Endothelial cell of umbilical vein (primary cell): Measurements from ENCODE around the gene MDFI. TPM values are rescaled to one million over a fixed set of nuclear protein-coding genes. Genes with fewer than 3 reads are reported as not detected.

Experiments
- BruUV-seq: library from RNA; stranded (reverse); fragments of 400-500 nt; replicated peaks from 2 replicates; lab custom pipeline; 2021; lab: Mats Ljungman, UMichigan
- CTCF ChIA-PET: fragments of 300-600, 350-600 bp; sonication (Branson Sonifier 250); formaldehyde crosslinking; loops from one replicate; lab custom pipeline; 2021; ENCODE audit warnings: antibody characterized with exemption, inconsistent platforms; lab: Charles Lee
- POLR2A ChIA-PET: fragments of 300-600, 350-600 bp; sonication (Branson Sonifier 250); formaldehyde crosslinking; loops from one replicate; lab custom pipeline; 2021; ENCODE audit warnings: antibody characterized with exemption, inconsistent platforms; lab: Charles Lee
- DNase-seq: peaks from one replicate; pipeline ENCODE4 v3.0.0-alpha.2; 2011; ENCODE audit warnings: low read depth, low spot score
- FAIRE-seq: peaks from 2 replicates; lab custom pipeline; 2011; peaks lifted over from hg19 to GRCh38; lab: Jason Lieb, UNC
- H2AFZ ChIP-seq: 2 replicates; pipeline ENCODE4 v1.6.0; 2012; ENCODE audit warnings: low read depth, low read length, control low read depth, inconsistent platforms
- H3K27ac ChIP-seq: 2 replicates; pipeline ENCODE4 v1.5.1; 2011; ENCODE audit warnings: low read depth, mild to moderate bottlenecking, control low read depth, low read length, moderate library complexity; ENCODE audit not compliant: insufficient read depth
- H3K27me3 ChIP-seq, 2 experiments: 2 replicates each; pipeline versions ENCODE4 v1.6.0 to v1.6.1; 2011; ENCODE audit warnings: low read length in 2 of 2, mixed read lengths in 1 of 2; ENCODE audit not compliant: control insufficient read depth in 2 of 2, insufficient read depth in 2 of 2
- H3K36me3 ChIP-seq, 2 experiments: 2 replicates in 1 of 2; 3 replicates in 1 of 2; pipeline ENCODE4 v1.5.1; 2011; ENCODE audit warnings: low read length in 2 of 2, mild to moderate bottlenecking in 1 of 2, moderate library complexity in 1 of 2; ENCODE audit not compliant: control insufficient read depth in 2 of 2, insufficient read depth in 2 of 2; ENCODE audit errors: extremely low read depth in 1 of 2
- H3K4me1 ChIP-seq: 3 replicates; pipeline ENCODE4 v1.5.1; 2011; ENCODE audit warnings: mild to moderate bottlenecking, low read length; ENCODE audit not compliant: control insufficient read depth, insufficient read depth; ENCODE audit errors: extremely low read depth
- H3K4me2 ChIP-seq: 2 replicates; pipeline ENCODE4 v1.6.1; 2011; ENCODE audit warnings: low read length, control low read depth, mixed read lengths; ENCODE audit not compliant: insufficient read depth
- H3K4me3 ChIP-seq, 3 experiments: fragments of 200-600 bp in 1 of 3; sonication (generic), shearing (Covaris generic) in 1 of 3; replicated peaks in 1 of 3; 2 replicates each; pipeline ENCODE4 v1.5.1; 2011 to 2016; ENCODE audit warnings: control low read depth in 3 of 3, low read length in 3 of 3, mild to moderate bottlenecking in 2 of 3, inconsistent platforms in 1 of 3, low read depth in 1 of 3, moderate library complexity in 1 of 3; ENCODE audit not compliant: insufficient read depth in 1 of 3
- H3K79me2 ChIP-seq: 2 replicates; pipeline ENCODE4 v1.6.0; 2012; ENCODE audit warnings: low read length, inconsistent platforms; ENCODE audit not compliant: control insufficient read depth, insufficient read depth
- H3K9ac ChIP-seq: replicated peaks from 2 replicates; pipeline ENCODE3; 2011; ENCODE audit warnings: low read length, control low read depth; ENCODE audit not compliant: insufficient read depth; ENCODE audit errors: extremely low read depth
- H3K9me1 ChIP-seq: replicated peaks from 3 replicates; pipeline ENCODE4 v1.6.0; 2011; ENCODE audit warnings: mild to moderate bottlenecking, low read length; ENCODE audit not compliant: control insufficient read depth, insufficient read depth; ENCODE audit errors: extremely low read depth
- H3K9me3 ChIP-seq: replicated peaks from 2 replicates; pipeline ENCODE4 v1.5.1; 2012; ENCODE audit warnings: low read length, inconsistent platforms; ENCODE audit not compliant: control insufficient read depth, insufficient read depth
- H4K20me1 ChIP-seq: replicated peaks from 2 replicates; pipeline ENCODE3; 2011; ENCODE audit warnings: mild to moderate bottlenecking, low read length; ENCODE audit not compliant: control insufficient read depth, insufficient read depth; ENCODE audit errors: extremely low read depth
- CTCF ChIP-seq, 2 donors: IDR thresholded peaks; 1 replicate in 1 of 2; 2 replicates in 1 of 2; pipeline ENCODE4 v1.5.1; 2011; ENCODE audit warnings: low read length in 2 of 2, mild to moderate bottlenecking in 2 of 2, moderate library complexity in 2 of 2, control low read depth in 1 of 2, inconsistent platforms in 1 of 2, low read depth in 1 of 2; ENCODE audit not compliant: insufficient read depth in 1 of 2; ENCODE audit errors: extremely low read depth in 1 of 2
- EZH2 ChIP-seq: IDR thresholded peaks from 2 replicates; pipeline ENCODE4 v1.6.1; 2012; ENCODE audit warnings: borderline replicate concordance, low read depth, mild to moderate bottlenecking, moderate library complexity, low read length, inconsistent platforms; ENCODE audit not compliant: severe bottlenecking
- FOS ChIP-seq: IDR thresholded peaks from 2 replicates; pipeline ENCODE4 v1.6.1; 2011; ENCODE audit warnings: mild to moderate bottlenecking, low read length, moderate library complexity, borderline replicate concordance; ENCODE audit not compliant: insufficient read depth
- GATA2 ChIP-seq: IDR thresholded peaks from 2 replicates; pipeline ENCODE4 v1.7.0; 2011; ENCODE audit warnings: low read depth, mild to moderate bottlenecking, moderate library complexity, mixed read lengths, low read length; ENCODE audit not compliant: insufficient read length, insufficient read depth
- JUN ChIP-seq: IDR thresholded peaks from 2 replicates; pipeline ENCODE4 v1.6.1; 2011; ENCODE audit warnings: borderline replicate concordance, low read depth; ENCODE audit not compliant: insufficient read length, insufficient read depth
- MAX ChIP-seq: IDR thresholded peaks from 2 replicates; pipeline ENCODE4 v1.6.1; 2011; ENCODE audit not compliant: insufficient read depth, insufficient read length
- MYC ChIP-seq: IDR thresholded peaks from one replicate; pipeline ENCODE4 v1.6.1; 2011; ENCODE audit warnings: mild to moderate bottlenecking, low read depth, low read length
- POLR2A ChIP-seq: IDR thresholded peaks from 2 replicates; pipeline ENCODE4 v1.6.1; 2012; ENCODE audit warnings: low read depth, mild to moderate bottlenecking, control low read depth, low read length
- POLR2AphosphoS5 ChIP-seq: IDR thresholded peaks from 2 replicates; pipeline ENCODE4 v1.6.1; 2012; ENCODE audit warnings: low read depth, mild to moderate bottlenecking, control low read depth, low read length, moderate library complexity; ENCODE audit not compliant: insufficient read depth
- dilution Hi-C: fragments of 300-500 bp; cut with MboI; formaldehyde crosslinking; loops from one replicate; pipeline ENCODE4 v1.15.0; 2019; ENCODE audit warnings: low sequenced_read_pairs; ENCODE audit not compliant: extremely low pct_ligation_motif_present
- intact Hi-C: fragments of 100-400 bp; cut with micrococcal nuclease; formaldehyde crosslinking; loops from one replicate; pipeline ENCODE4 v1.10.0; 2022
- polyA plus RNA-seq, 4 experiments: library from polyadenylated mRNA; depleted of rRNA in 3 of 4; stranded (reverse) in 3 of 4; unstranded in 1 of 4; fragments of >200 nt; gene quantifications; 2 replicates each; pipeline versions ENCODE4 v1.2.1 to v1.2.3, GENCODE V29; 2011 to 2012; ENCODE audit warnings: missing spikeins in 1 of 4
- total RNA-seq: library from RNA; stranded (reverse); gene quantifications from 2 replicates; pipeline ENCODE4 v1.2.3, GENCODE V29; 2021

MDFI gene
- total and polyA plus RNA-seq, 2 donors (not counting 3 experiments of a cell fraction or from before 2014, with no cell fraction given) = 32.4 to 74.1 TPM

GRCh38 chr6:41641352-41641925 is 3.2 kb downstream of the MDFI start:
- POLR2A ChIA-PET = no interaction called here
- dilution Hi-C loops (no loop called here), intact Hi-C loops (no loop called here)
- Histone ChIP-seq H2AFZ (no peak overlapping the region), H3K79me2 (no peaks in the 10 kb centered on the region), H3K4me1 (peaks cover 19% of the 10 kb centered on the region), H3K9me3 (no peaks in the 10 kb centered on the region), H3K27ac (no peak overlapping the region), H3K27me3 (no peaks in the 10 kb centered on the region), H3K9ac (no peak overlapping the region), H3K4me2 (no peak overlapping the region), H3K4me3 (no peak overlapping the region), H3K9me1 (no peaks in the 10 kb centered on the region), H4K20me1 (no peaks in the 10 kb centered on the region), H3K36me3 (peaks cover 0 to 9% of the 10 kb centered on the region in 2 experiments)
- BruUV-seq = no TSS peak
- no peak for DNase-seq
- no peak for TF ChIP-seq MAX
- TF ChIP-seq GATA2 = no peak
- no peak for TF ChIP-seq EZH2
- TF ChIP-seq FOS = no peak
- TF ChIP-seq POLR2AphosphoS5 = no peak
- TF ChIP-seq POLR2A = no peak
- no peak for TF ChIP-seq CTCF (IDR thresholded peaks at IDR 0.05; ENCODE audit: extremely low read depth in 1 of 2, insufficient read depth in 1 of 2, low read depth in 1 of 2, low read length in 2 of 2)
- no peak for TF ChIP-seq JUN
- TF ChIP-seq MYC = no peak
- no peak for FAIRE-seq
- CTCF ChIA-PET = interaction anchor here (0.7 to 1.3 kb wide), 2 partner anchors 23 to 39 kb away, joined by 3 to 6 read pairs; no protein-coding TSS in a partner anchor
